Stimulated activated naive B cell treated with anti-CD40 and anti-IgM and Interleukin-4, amounts not matched to agents 10 μg/mL and 1 μg/mL and 100 μg/mL, for 72 hours (primary cell): ENCODE data around the gene EXD3.

Source experiments
- ATAC-seq, 2 donors: fragments of 150-1000 bp; cut with Tn5 transposase; replicated peaks; 2 replicates each; pipeline ENCODE4 v1.10.0; 2021; ENCODE audit warnings: moderate library complexity in 1 of 2
- DNase-seq: peaks from one replicate; pipeline ENCODE4 v3.0.0; 2021
- H3K27ac Mint-ChIP-seq: one replicate; pipeline ENCODE4 v1.8.0; 2022; ENCODE audit warnings: mild to moderate bottlenecking, mixed read lengths
- H3K27me3 Mint-ChIP-seq, 2 donors: one replicate each; pipeline ENCODE4 v1.8.0; 2022; ENCODE audit warnings: mixed read lengths in 2 of 2
- H3K36me3 Mint-ChIP-seq, 2 donors: one replicate each; pipeline ENCODE4 v1.8.0; 2022; ENCODE audit warnings: mixed read lengths in 2 of 2, mild to moderate bottlenecking in 1 of 2
- H3K4me1 Mint-ChIP-seq, 2 donors: one replicate each; pipeline ENCODE4 v1.8.0; 2022; ENCODE audit warnings: mixed read lengths in 2 of 2, mild to moderate bottlenecking in 1 of 2
- H3K4me3 Mint-ChIP-seq, 2 donors: one replicate each; pipeline ENCODE4 v1.8.0; 2022; ENCODE audit warnings: mild to moderate bottlenecking in 2 of 2, mixed read lengths in 2 of 2, moderate library complexity in 1 of 2
- H3K9me3 Mint-ChIP-seq, 2 donors: one replicate each; pipeline ENCODE4 v1.8.0; 2022; ENCODE audit warnings: mixed read lengths in 2 of 2, mild to moderate bottlenecking in 1 of 2

The EXD3 gene

DNA sequence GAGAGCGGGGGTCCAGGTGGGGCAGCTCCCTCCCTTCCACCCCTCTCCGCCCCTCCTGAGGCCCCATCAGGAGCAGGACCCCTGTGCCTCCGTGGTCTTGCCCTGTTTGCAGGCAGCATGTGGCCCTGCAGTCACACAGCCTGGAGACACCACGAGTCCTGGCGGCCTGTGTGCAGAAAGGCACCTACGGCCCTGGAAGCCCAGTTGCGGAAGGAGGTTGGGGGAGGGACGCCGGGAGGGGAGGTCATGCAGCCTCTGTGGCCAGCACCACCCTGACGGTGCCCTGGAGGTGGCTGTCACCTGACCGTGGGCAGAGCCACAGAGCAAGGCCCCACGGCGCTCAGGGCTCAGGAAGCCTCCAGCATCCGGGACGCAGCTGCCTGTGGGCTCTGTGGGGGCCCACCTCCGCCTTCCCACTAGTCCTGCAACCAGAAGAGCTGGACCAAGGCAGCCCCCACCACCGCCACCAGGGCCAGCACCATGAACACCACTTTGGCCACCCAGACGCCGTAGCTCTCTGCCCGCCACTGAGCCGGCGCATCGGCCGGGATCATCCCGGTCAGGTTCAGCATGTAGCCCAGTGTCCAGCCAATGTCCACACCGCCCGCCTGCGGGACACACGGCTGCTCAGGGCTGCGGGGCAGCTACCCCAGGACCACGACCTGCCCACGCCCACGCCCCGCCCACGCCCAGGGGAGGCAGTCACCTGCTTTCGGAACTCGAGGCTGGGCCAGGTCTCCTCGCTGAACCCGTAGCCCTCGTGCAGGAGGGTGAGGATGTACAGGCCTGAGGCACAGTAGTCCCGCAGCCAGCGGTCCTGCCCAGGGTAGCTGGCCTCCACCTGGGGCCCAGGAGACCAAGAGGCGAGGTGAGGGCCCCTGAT is 11.8 kb upstream of the EXD3 start:
- no peak for ATAC-seq
- H3K36me3 Mint-ChIP-seq, result no peaks in the 10 kb centered on the region
- H3K4me3 Mint-ChIP-seq, result no peak overlapping the region
- H3K9me3 Mint-ChIP-seq, result no peaks in the 10 kb centered on the region
- H3K4me1 Mint-ChIP-seq, result peaks cover 0 to 12% of the 10 kb centered on the region in 2 donors
- no peak for DNase-seq
- H3K27ac Mint-ChIP-seq, result no peak overlapping the region
- peaks cover 10 to 25% of the 10 kb centered on the region in 2 donors for H3K27me3 Mint-ChIP-seq

DNA sequence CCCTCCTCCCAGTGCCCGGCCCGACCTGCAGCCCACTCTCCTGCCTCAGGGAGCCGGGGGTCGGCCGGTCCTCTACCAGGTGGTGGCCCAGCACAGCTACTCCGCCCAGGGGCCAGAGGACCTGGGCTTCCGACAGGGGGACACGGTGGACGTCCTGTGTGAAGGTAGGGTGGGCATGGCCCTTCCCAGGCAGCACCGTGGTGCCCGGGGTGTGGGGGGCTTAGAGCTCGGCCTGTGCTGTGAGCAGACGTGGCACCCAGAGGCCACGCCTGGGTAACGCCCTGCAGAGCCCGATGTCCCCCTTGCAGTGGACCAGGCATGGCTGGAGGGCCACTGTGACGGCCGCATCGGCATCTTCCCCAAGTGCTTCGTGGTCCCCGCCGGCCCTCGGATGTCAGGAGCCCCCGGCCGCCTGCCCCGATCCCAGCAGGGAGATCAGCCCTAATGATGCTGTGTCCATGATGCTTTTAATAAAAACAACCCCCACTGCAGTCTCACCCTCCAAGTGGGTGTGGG is 11.0 kb upstream of the EXD3 start:
- DNase-seq, result no peak
- Mint-ChIP-seq H3K4me1 (peaks cover 0 to 18% of the 10 kb centered on the region in 2 donors), H3K36me3 (no peaks in the 10 kb centered on the region), H3K4me3 (no peak overlapping the region), H3K27me3 (peaks cover 4 to 17% of the 10 kb centered on the region in 2 donors), H3K9me3 (no peaks in the 10 kb centered on the region), H3K27ac (no peak overlapping the region)
- no peak for ATAC-seq

DNA sequence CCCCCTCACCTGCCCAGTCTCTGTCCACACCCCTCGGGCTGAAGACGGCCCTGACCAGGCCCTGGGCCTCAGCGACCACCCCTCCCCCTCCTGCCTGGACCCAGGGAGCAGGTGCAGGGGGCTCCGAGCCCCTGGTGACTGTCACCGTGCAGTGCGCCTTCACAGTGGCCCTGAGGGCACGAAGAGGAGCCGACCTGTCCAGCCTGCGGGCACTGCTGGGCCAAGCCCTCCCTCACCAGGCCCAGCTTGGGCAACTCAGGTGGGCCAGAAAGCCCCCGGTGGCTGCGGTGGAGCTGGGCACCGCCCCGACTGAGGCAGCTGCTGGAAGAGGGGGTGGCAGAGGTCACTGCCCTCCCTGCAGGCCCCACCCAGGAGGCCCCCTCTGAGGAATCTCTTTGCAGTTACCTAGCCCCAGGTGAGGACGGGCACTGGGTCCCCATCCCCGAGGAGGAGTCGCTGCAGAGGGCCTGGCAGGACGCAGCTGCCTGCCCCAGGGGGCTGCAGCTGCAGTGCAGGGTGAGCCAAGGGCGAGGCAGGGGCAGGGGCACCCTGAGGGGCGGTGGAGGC is 10.5 kb upstream of the EXD3 start:
- Mint-ChIP-seq H3K9me3 (no peaks in the 10 kb centered on the region), H3K27ac (no peak overlapping the region), H3K27me3 (peaks cover 4 to 15% of the 10 kb centered on the region in 2 donors), H3K36me3 (no peaks in the 10 kb centered on the region), H3K4me1 (peaks cover 2 to 20% of the 10 kb centered on the region in 2 donors), H3K4me3 (no peak overlapping the region)
- DNase-seq (no peak), ATAC-seq (no peak)

DNA sequence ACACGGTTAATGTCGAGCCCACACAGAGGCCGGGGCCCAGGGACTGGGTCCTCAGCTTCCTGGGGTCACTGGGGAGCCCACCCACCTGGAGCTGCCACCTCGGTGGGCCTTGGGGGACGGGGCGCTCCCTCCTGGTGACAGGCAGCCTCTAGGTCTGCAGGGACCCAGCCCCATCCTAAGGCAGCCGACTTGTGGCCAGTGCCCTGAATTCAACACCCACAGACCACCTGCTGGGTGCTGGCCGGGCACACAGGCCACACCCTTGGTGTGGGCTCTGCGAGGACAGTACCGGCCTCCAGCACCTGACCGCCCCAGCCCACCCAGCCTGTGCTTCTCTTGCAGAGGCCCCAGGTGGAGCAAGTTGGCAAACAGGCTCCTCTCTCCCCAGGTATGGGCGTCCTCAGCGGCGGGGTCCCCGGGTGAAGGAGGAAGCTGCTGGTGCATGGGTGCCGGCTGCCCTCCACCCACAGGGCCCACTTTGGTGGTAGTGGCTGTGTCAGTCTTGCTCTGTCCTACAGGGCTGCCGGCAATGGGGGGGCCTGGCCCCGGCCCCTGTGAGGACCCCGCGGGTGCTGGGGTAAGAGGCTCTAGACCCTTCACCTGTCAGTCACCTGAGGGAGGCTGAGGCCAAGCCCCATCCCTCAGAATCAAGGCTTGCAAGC is 9.9 kb upstream of the EXD3 start:
- ATAC-seq, result no peak
- no peak overlapping the region for H3K4me3 Mint-ChIP-seq
- no peaks in the 10 kb centered on the region for H3K36me3 Mint-ChIP-seq
- no peaks in the 10 kb centered on the region for H3K9me3 Mint-ChIP-seq
- peaks cover 2 to 25% of the 10 kb centered on the region in 2 donors for H3K4me1 Mint-ChIP-seq
- H3K27ac Mint-ChIP-seq, result no peak overlapping the region
- no peak for DNase-seq
- peaks cover 4 to 15% of the 10 kb centered on the region in 2 donors for H3K27me3 Mint-ChIP-seq

DNA sequence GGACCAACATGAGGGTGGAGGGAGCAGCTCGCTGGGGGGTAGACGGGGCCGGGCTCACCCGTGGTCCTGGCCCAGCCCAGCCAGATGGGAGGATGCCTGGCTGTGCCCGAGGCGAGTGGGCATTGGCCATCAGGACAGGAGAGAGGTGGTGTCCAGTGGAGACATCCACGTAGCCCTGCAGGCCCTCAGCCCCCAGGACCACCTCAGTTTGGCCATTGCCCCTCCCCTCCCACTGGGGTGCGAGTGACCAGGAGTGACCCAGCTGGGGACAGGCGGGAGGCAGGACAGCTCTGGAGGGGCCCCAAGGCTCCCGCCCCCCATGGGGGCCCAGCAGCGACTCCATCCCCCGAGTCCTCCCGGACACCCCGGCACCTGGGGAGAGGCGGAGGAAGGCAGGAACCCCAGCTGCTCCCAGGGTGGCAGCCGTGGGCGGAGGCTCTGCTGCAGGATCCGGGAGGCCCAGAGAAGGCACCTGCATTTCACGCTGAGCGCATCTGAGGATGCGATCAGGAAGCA is 8.5 kb upstream of the EXD3 start:
- no peaks in the 10 kb centered on the region for H3K36me3 Mint-ChIP-seq

DNA sequence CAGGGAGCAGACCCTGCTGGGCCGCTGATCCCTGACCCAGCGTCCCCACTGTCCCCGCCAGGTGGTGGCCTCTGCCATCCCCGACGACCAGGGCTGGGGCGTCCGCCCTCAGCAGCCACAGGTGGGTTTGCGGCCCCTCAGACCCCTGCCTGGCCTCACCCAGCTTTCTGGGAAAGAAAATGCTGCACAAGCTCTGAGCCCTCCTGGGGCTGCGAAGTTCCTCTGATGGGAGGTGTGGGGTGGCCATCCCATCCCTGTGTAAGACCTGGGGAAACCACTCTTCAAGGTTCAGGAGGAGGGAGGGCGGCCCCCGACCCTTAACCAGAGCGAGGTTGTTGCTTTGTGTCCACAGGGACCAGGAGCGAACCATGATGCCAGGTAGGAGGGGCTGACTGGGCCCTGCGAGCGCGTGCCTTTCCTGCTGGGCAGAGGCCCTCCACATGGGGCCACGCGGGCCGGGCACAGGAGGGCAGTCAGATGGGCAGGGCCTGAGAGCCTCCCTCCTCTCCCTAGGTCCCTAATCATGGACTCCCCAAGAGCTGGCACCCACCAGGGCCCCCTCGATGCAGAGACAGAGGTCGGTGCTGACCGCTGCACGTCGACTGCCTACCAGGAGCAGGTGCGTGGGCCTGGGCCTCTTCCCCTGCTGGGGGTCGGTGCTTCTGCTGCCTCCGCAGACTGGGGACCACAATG is 7.9 kb upstream of the EXD3 start:
- Mint-ChIP-seq H3K27ac (no peak overlapping the region), H3K36me3 (no peaks in the 10 kb centered on the region), H3K4me1 (peaks cover 2 to 26% of the 10 kb centered on the region in 2 donors), H3K4me3 (no peak overlapping the region), H3K9me3 (no peaks in the 10 kb centered on the region), H3K27me3 (peaks cover 4 to 15% of the 10 kb centered on the region in 2 donors)
- no peak for DNase-seq
- peak in 1 of 2 donors; percentile 18 for ATAC-seq

More for the DNA sequence above, 8.5 kb upstream of the EXD3 start:
- Mint-ChIP-seq H3K27me3 (peaks cover 4 to 15% of the 10 kb centered on the region in 2 donors), H3K27ac (no peak overlapping the region), H3K9me3 (no peaks in the 10 kb centered on the region), H3K4me1 (peaks cover 2 to 26% of the 10 kb centered on the region in 2 donors), H3K4me3 (no peak overlapping the region)
- DNase-seq, result no peak
- ATAC-seq, result no peak

DNA sequence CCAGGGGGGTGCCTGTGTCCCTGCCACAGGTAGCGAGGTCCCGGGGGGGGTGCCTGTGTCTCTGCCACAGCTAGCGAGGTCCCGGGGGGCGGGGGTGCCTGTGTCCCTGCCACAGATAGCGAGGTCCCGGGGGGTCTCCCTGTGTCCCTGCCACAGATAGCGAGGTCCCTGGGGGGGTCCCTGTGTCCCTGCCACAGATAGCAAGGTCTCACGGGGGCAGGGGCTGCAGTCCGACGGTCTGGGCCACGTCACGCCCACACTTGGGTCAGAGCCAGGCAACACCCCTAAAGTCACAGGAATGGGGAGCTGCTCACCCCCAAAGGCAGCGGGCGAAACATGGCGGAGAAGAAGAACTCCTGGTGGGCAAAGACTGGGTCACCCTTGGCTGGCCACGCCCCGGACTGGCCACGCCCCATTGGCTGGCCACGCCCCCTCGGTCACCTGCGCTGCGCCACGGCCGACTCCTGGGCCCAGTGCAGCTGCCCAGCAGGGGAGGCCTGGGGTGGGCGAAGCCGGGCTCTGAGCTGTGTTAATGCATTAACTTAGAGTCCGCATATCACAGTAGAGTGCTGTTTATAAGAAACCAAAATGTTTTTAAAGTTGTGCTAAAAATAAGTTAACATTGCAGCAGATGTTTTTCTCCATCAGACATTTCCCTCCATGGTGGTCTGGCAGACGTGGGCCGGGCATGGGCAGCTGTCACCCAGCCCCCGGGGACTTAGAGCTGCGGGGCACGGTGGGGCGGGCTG is 7.2 kb upstream of the EXD3 start:
- Mint-ChIP-seq H3K4me3 (no peak overlapping the region), H3K36me3 (no peaks in the 10 kb centered on the region), H3K27me3 (peaks cover 4 to 15% of the 10 kb centered on the region in 2 donors), H3K9me3 (no peaks in the 10 kb centered on the region), H3K4me1 (peaks cover 2 to 26% of the 10 kb centered on the region in 2 donors), H3K27ac (no peak overlapping the region)
- peak; percentile 70 for ATAC-seq
- no peak for DNase-seq

DNA sequence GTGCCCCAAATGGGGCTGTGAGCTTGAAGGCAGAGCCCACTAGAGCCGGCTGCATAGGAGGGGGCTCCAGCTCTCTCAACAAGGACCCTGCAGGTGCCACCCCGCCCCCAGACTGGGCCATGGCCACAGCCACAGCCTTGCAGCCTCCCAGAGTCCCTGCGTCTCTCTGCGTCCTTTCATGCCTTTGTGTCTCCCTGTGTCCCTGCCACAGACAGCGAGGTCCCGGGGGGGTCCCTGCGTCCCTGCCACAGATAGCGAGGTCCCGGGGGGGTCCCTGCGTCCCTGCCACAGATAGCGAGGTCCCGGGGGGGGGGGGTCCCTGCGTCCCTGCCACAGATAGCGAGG is 6.6 kb upstream of the EXD3 start:
- H3K27me3 Mint-ChIP-seq, result peaks cover 4 to 15% of the 10 kb centered on the region in 2 donors
- DNase-seq (no peak), ATAC-seq (no peak)
- H3K4me3 Mint-ChIP-seq, result peak overlapping the region in 1 of 2 donors; percentile 43
- H3K36me3 Mint-ChIP-seq, result no peaks in the 10 kb centered on the region
- no peaks in the 10 kb centered on the region for H3K9me3 Mint-ChIP-seq
- peaks cover 2 to 26% of the 10 kb centered on the region in 2 donors for H3K4me1 Mint-ChIP-seq
- H3K27ac Mint-ChIP-seq, result no peak overlapping the region

DNA sequence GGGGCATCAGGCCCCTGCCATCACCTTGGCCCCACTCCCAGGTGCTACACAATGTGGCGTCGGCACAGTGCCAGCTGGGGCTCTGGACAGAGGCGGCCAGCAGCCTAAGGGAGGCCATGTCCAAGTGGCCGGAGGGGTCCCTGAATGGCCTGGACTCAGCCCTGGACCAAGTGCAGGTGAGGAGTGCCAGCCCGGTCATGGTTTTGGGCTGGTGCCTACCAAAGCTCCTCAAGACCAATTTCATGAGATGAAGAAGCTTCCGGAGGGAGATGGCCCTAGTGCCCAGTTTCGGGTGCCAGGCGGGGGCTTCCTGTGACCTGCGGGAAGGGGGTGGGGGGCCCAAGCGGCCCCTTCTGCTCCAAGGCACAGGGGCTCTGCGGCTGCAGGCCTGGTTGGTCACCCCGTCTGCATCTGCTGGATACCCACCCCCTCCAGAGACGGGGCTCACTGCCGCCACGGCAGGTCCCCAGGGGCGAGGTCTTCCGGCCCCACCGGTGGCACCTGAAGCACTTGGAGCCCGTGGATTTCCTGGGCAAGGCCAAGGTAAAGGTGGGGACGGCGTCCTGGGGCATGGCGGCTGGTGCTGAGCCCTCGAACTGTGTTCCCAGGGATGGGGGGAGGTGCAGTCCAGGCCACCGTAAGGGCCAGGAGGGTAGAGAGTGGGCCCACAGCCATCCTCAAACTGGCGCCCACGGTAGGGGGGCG is 6.0 kb upstream of the EXD3 start:
- H3K9me3 Mint-ChIP-seq, result no peaks in the 10 kb centered on the region
- H3K36me3 Mint-ChIP-seq, result no peaks in the 10 kb centered on the region
- H3K4me3 Mint-ChIP-seq, result no peak overlapping the region
- no peak overlapping the region for H3K27ac Mint-ChIP-seq
- DNase-seq, result no peak
- peaks cover 4 to 15% of the 10 kb centered on the region in 2 donors for H3K27me3 Mint-ChIP-seq
- no peak for ATAC-seq
- peaks cover 2 to 26% of the 10 kb centered on the region in 2 donors for H3K4me1 Mint-ChIP-seq

DNA sequence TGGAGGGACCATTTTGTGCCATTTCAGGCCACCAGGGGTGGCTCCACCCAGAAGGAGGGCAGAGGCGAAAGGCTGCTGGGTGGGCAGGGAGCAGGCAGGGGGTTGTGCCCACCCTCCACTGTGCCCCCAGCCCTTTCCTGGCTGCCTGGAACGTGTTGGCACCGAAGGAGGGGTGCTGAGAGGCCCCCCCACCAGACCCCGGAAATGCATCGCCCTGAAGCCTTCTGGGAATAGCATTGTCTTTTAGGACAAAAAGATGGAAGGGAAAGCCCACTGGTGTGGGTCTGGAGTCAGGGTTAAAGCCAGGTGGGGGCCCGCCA is 5.3 kb upstream of the EXD3 start:
- no peaks in the 10 kb centered on the region for H3K36me3 Mint-ChIP-seq
- no peaks in the 10 kb centered on the region for H3K9me3 Mint-ChIP-seq
- peaks cover 4 to 15% of the 10 kb centered on the region in 2 donors for H3K27me3 Mint-ChIP-seq
- H3K27ac Mint-ChIP-seq, result no peak overlapping the region
- peaks cover 2 to 26% of the 10 kb centered on the region in 2 donors for H3K4me1 Mint-ChIP-seq
- no peak overlapping the region for H3K4me3 Mint-ChIP-seq
- no peak for ATAC-seq
- no peak for DNase-seq

DNA sequence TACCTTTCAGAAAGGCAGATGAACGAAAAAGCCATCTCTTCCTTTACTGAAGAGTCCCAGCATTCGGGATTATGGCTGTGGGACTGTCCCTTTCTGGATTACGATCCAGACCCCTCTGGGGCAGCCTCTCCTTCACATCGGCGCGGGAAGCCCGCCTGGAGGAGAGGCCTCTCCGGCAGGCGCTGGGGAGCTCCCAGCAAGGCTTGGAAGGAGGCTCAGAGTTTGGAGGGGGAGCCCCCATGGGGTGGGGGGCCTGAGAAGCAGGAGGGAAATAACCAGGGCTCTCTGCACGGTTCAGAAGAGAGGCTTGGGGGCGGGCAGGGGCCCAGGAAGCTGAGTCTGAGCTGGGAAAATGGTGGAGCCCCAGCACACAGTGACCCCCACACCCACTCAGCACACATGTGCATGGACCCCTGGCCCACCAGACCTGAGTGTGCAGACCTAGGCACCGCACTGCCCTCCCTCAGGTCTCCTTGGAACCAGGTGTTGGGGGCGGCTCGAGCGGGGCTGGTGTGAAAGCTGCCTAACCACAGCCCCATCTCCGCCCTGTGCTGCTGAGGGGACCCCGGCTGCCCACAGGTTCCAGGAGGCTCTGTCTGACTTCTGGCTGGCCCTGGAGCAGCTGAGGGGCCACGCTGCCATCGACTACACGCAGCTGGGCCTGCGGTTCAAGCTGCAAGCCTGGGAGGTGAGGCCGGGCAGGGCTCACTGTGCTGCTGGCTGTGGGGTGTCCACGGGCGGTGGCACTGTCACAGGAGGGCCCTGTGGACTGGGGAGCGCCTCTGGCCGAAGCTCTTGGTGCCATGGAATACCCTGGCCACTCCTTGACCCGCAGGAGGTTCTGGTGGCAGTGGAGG is 4.7 kb upstream of the EXD3 start:
- ATAC-seq (no peak), DNase-seq (no peak)
- Mint-ChIP-seq H3K4me3 (no peak overlapping the region), H3K9me3 (no peaks in the 10 kb centered on the region), H3K36me3 (no peaks in the 10 kb centered on the region), H3K27ac (no peak overlapping the region), H3K27me3 (peaks cover 4 to 15% of the 10 kb centered on the region in 2 donors), H3K4me1 (peaks cover 2 to 26% of the 10 kb centered on the region in 2 donors)

DNA sequence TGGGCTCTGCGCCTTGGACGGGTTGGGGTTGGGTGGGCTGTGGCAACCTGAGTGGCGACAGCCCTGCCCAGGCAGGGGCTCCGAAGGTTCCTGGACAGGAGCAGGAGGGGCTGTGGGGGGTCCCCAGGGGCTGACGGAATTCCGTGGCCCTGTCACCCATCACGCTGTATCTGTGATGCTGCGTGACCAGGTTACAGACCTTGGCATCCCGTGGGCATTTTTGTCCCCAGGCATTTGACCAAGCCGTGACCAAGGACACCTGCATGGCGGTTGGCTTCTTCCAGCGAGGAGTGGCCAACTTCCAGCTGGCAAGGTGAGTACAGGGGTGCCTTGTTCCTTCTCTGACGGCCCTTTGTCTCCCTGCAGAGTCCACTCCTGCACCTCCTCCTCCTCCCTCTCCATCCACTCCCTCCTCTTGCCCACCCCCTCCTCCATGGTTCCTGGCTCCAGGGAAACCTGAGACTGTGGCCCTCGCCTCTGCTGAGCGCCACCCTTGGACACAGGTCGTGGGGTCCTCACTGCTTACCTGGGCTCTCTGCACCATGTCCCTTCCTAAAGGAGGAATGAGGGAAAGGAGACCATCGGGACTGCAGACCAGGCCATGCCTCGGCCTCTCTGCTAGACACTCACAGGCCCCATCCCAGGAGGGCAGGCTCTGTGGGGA is 3.2 kb upstream of the EXD3 start:
- peaks cover 6 to 32% of the 10 kb centered on the region in 2 donors for H3K4me1 Mint-ChIP-seq
- peaks cover 2 to 12% of the 10 kb centered on the region in 2 donors for H3K27me3 Mint-ChIP-seq
- no peak overlapping the region for H3K4me3 Mint-ChIP-seq
- no peak overlapping the region for H3K27ac Mint-ChIP-seq
- ATAC-seq (no peak), DNase-seq (no peak)
- no peaks in the 10 kb centered on the region for H3K36me3 Mint-ChIP-seq
- no peaks in the 10 kb centered on the region for H3K9me3 Mint-ChIP-seq
